HG02852 (cell line): ENCODE results near the gene OSBPL5.

Experiments used
- ATAC-seq: cut with Tn5 transposase; IDR thresholded peaks from one replicate; pipeline ENCODE4 v1.9.1; 2021; ENCODE audit warnings: mild to moderate bottlenecking, moderate library complexity; ENCODE audit not compliant: unreplicated experiment

The OSBPL5 gene

GRCh38 chr11:3150726-3151125, 14.4 kb downstream of the OSBPL5 start:
- ATAC-seq: no peak

GRCh38 chr11:3149852-3150188, 15.3 kb downstream of the OSBPL5 start:
- ATAC-seq: no peak

- no peak for ATAC-seq
These were observed 15.9 kb downstream of the OSBPL5 start for GRCh38 chr11:3148990-3149851.

- no peak for ATAC-seq
These were observed 16.7 kb downstream of the OSBPL5 start for GRCh38 chr11:3148255-3148989.

- no peak for ATAC-seq
These were observed 17.5 kb downstream of the OSBPL5 start for GRCh38 chr11:3147626-3148025.

- ATAC-seq: no peak
These were observed 17.9 kb downstream of the OSBPL5 start for GRCh38 chr11:3147257-3147619.

GRCh38 chr11:3146612-3147256, 18.4 kb downstream of the OSBPL5 start:
- no peak for ATAC-seq

- ATAC-seq: no peak
These were observed 19.9 kb downstream of the OSBPL5 start for GRCh38 chr11:3145206-3145520.

GRCh38 chr11:3144296-3145205, 20.6 kb downstream of the OSBPL5 start:
- ATAC-seq: no peak

GRCh38 chr11:3143136-3143880, 21.8 kb downstream of the OSBPL5 start:
- ATAC-seq: no peak

GRCh38 chr11:3140291-3140603, 24.9 kb downstream of the OSBPL5 start:
- no peak for ATAC-seq

GRCh38 chr11:3139481-3140290, 25.4 kb downstream of the OSBPL5 start:
- ATAC-seq: no peak

GRCh38 chr11:3139086-3139440, 26.0 kb downstream of the OSBPL5 start:
- no peak for ATAC-seq

- ATAC-seq: no peak
These were observed 26.7 kb downstream of the OSBPL5 start for GRCh38 chr11:3138178-3139085.

GRCh38 chr11:3137486-3138177, 27.5 kb downstream of the OSBPL5 start:
- no peak for ATAC-seq

- ATAC-seq: no peak
These were observed 28.3 kb downstream of the OSBPL5 start for GRCh38 chr11:3136546-3137455.
